ENCODE results near the gene MIXL1.
"Not testable (repeated sequence)": the region's sequence is repeated elsewhere in the genome, so short reads cannot be mapped to it uniquely, and the experiment has no call there.

MIXL1 gene

DNA sequence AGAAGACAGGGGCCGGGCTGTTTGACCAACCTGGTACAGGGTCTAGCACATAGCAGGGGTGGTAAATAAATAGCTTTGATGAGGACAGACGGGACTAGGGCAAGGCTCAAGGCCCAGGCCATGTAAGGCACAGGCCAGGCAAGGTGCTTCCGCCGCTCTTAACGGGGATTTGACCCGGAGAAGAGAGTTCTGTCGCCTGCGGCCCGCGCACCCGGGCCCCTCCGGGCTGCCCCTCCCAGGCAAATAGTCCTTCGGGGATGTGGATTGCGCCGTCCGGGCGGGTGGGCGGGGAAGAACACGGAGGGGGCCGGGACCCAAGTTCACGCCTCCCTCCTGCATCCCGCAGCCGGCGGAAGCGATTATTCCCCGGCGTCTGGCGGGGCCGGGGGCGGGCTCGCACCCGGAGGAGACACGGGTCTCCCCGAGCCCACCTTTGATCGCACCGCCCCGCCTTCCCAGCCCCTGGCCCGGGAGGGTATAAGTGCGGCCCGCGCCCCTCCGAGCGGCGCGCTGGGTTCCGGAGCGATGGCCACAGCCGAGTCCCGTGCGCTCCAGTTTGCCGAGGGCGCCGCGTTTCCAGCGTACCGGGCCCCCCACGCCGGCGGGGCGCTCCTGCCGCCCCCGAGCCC lies at the start of gene MIXL1:
MIXL1 (plus strand) TSS at position 508 of the 629 bp plus-strand sequence; CDS start at position 526, 18 bp downstream.
- DNase-seq: no peak

- no peak for DNase-seq
Measured at GRCh38 chr1:226176870-226177269, 46.6 kb upstream of the MIXL1 start.

GRCh38 chr1:226181996-226182714 lies 41.3 kb upstream of the MIXL1 start:
- no peak for DNase-seq

DNA sequence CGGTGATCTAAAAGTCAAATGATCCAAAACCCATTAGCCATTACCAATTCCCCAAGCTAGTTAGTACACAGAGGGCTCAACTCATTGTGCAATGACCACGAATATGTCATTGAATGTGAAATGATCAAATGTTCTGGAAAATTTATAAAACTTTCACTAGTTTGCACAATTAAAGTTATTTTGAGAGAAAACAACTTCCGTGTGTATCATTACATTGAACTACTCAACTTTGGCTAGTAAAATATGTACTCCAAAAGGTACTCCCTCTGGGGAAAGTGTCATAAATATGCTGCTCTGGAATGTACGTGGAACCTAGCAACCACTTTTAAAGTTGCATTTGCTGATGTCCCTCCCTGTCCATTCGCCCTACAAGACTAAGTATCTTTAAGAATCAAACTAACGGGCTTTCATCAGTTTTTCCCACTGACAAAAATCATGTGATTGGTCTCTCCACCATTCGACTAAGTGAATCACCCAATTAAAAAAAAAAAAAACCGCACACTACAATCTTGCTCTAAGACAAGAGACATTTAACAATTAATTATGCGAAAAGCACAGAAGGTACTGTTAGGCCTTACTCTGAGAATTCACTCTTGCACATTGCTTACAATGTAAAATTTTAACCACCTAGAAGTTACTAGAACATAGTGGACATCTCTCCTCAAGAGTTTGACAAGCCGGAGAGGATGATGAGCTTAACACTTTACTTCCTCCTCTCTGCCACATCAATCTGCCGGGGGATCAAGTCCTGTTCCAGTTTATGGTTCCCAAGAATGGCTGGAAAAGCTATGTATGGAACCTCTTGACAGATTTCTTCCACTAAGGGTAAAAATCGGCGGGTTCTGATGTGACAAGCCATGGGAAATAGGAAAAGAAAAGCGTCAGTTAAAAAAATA lies 38.1 kb upstream of the MIXL1 start:
- no peak for DNase-seq

DNA sequence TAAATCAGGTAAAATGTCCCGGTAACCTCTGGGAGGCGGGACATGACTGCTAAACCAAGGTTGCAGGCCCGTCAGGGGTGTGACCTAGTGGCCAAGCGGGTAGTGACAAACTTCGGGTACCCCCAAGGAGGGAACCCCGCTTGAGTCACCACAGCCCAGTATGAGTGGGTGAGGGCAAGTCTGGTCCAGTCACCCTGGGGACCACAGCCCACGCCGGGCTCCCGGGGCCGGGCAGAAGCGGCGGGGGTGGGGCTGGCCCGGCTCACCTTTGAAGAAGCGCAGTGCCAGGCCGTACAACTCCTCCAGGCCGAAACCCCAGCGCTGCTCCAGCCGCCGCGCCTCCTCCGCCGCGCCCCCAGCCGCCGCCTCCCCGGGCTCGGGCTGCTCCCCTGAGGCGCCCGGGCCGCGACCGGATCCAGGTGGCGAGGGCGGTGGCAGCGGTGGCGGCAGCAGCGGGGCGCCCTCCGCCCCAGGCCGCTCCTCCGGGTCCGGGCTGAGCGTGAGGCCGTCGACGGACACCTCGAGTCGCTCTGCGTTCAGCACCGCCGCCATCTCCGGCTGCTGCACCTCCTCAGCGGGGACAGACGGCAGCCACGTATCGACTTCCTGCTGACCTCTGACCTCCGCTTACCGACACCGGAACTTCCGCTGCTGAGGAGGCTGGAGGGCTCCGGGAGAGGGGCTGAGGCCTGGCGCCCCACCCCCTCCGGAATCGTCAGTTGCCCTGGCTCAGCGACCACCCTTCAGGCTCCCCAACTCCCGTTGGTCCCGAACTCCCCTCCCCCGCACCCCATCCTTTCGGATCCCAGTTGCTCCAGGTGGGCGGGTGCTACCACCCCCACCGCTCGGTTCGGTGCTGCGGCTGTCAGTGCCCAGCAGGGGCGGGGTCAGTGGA lies 37.1 kb upstream of the MIXL1 start, which contains the start of gene ACBD3:
ACBD3 (minus strand) TSS at position 618 of the 895 bp plus-strand sequence; CDS start at position 552, 66 bp downstream.
- peak; percentile 41 for DNase-seq

DNA sequence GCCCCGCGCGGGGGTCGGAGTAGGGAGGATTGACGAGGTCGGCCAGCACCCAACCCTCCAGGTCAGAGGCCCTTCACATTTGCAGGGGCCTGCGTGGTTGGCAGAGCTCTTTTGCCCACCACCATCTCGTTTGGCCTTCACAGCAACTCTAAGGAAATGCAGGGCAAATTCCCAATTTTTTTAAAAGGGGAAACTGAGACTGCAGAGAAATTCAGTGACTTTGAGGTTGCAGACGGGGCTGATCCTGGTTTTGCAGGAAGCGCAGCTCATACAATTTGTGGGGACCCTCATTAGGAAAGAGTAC lies 36.5 kb upstream of the MIXL1 start:
- DNase-seq: no peak

DNA sequence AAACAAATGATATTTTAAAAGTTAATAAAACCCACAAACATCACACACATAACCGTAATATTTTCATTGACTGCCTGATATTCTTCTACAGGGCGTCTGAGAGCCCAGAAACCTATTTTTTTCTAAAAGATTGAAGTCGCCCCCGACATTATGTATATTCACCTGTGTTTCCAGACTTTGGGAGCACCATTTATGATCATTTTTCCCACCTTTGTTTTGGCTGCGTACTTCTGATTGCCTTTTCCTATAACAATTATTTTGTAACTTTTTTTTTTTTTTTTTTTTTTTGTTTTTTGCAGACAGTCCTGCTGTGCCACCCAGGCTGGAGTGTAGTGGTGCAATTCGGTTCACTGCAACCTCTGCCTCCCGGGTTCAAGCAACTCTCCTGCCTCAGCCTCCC lies 36.1 kb upstream of the MIXL1 start:
- no peak for DNase-seq

DNA sequence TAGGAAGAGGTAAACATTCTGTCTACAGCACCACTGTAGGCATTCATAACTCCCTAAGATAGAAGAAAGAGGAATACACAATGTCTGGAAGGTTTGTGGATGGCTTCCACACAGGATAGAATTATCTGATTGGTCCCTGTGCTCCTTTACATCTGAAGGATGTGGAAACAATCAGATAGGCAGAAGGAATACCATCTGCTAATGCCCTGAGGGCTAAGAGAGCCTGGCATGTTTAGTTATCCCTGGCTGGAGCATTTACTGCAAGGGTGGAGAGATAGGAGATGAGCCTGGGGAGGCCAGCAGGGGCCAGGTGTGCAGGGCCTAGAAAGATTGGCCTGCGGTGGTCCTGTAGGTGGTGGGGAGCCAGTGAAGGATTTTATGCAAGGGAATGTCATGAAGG lies 28.3 kb upstream of the MIXL1 start:
- DNase-seq: no peak

DNA sequence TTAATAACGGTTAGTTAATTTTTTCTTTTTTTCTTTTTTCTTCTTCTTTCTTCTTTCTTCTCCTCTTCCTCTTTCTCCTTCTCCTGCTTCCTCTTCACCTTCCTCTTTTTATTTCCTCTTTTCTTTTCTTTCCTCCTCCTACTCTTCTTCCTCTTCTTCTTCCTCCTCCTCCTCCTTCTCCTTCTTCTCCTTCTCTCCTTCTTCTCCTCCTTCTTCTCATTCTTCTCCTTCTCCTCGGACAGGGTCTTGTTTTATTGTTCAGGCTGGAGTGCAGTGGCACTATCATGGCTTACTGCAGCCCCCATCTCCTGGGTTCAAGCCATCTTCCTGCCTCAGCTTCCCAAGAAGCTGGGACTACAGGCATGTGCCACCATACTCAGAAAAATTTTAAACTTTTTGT lies 23.5 kb upstream of the MIXL1 start:
- no peak for DNase-seq

DNA sequence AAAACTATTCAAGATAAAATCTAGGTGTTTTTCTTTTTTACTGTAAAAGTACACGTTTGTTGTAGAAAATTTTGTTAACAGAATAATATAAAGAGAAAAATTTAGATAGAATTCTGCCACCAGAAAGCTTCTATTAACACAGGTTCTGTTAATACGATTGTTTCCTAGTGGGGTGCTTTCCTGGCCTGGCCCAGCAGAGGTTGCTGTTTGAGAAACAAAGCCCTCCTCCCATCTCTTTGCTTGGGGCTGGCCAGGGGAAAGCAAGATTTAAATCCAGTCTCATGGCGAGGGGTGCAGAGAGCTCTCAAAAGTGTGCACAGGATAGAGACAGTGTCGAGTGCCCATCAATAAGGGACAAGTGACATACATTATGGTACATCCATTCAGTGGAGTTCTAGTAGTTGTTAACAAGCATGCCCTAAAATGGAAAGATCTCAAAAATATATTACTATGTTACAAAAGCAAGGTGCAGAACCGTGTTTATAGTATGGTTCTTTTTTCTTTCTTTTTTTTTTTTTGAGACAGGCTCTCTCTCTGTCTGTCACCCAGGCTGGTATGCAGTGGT lies 22.4 kb upstream of the MIXL1 start:
- no peak for DNase-seq

- DNase-seq: no peak
Measured at GRCh38 chr1:226202246-226202645, 21.2 kb upstream of the MIXL1 start.

GRCh38 chr1:226202666-226203065 lies 20.8 kb upstream of the MIXL1 start:
- not testable (repeated sequence) for DNase-seq

- DNase-seq: no peak
Measured at GRCh38 chr1:226203240-226203639, 20.2 kb upstream of the MIXL1 start.

- no peak for DNase-seq
Measured at GRCh38 chr1:226203655-226204054, 19.8 kb upstream of the MIXL1 start.

- DNase-seq: no peak
Measured at GRCh38 chr1:226204198-226204597, 19.3 kb upstream of the MIXL1 start.

DNA sequence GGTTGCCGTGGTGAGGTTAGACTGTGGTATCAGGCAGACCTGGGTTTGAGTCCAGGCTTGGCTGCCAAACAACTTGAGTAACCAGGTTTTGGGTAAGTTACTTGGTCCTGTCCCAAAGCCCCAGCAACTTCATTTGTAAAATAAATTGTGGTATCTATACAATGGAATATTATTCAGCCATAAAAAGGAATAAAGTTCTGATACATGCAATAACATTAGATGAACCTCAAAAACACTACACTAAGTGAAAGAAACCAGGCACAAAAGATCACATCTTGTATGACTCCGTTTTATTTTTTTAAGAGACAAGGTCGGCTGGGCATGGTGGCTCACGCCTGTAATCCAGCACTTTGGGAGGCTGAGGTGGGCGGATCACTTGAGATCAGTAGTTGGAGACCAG lies 16.4 kb upstream of the MIXL1 start:
- DNase-seq: no peak

DNA sequence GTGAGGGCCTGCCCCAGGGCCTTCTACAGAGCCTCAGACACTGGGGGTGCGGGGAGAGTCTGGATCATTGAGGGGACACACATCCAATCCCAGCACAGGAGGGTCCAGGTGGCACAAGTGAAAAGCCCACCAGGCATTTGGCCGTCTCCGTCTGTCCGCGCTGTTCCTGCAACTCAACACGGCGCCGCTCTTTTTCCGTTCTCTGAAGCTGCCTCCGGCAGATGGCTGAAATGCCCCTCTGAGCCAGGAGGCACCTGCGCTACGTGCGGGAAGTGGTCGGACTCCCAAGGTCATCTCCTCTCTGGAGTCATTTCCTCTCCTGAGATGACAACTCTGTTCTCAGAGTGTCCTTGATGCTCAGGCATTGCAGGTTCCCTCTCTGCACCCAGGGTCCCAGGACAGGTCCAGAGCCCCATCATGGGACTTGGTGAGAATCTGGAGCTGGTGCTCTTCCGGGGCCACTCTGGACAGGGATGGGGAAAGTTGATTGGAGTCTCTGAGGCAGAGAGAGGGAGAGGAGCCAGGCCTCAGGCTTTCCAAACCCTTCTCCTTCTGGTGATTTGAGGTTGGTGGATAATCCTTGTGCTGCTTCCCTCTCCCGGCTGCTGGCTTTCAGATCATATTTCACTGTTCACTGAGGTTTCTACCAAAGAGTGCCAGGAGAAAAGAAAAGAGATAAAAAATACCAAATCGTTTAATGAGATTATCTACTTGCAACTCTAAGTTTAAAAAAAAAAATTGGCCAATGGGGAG lies 14.0 kb upstream of the MIXL1 start:
- DNase-seq: no peak

DNA sequence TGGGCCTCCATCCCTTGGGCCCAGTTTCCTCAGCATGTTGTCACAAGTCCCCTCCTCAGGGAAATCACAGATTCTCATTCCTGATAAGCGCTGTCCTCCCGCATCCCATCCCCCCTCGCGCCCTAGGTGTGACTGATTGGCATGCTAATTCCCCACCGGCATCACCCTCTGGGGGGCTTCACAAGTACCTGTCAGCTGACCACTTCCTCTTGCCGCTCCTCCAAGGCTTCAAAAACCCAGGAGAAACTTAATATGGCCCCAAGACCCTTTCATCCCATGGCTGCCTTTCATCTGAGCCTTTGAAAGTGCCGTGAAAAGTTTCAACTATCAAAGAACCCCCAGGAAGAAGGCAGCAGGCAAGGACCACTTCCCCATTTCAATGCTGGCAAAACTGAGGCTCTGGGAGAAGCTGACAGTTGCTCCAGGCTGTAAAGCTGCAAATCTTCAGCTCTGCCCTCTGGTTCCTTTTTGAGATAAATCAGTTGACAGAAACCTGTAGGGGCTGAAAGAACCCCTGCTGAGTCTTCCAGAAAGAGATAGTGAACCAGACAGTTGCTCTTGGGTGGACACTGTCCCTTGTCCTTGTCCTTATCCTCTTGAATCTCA lies 12.8 kb upstream of the MIXL1 start:
- DNase-seq: no peak

GRCh38 chr1:226211181-226211821 lies 12.2 kb upstream of the MIXL1 start:
- DNase-seq: no peak

DNA sequence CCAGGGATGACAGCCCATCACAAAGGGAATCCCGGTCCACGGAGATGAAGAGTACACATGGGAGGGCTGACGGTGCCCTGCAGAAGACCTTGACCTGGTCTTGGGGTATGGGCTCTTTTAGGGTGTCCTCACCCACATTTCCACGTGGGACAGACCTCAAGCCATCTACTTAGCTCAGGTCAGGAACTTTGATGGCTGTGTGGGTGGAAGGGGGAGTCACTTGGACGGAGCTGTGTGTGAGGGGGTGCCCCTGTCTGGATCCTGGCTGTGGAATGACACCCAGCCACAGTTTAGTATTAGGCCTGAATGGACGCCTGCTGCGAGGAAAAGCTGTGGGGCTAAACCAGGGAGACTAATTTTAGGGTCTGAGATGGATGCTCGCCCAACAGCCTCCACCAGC lies 10.9 kb upstream of the MIXL1 start:
- no peak for DNase-seq

DNA sequence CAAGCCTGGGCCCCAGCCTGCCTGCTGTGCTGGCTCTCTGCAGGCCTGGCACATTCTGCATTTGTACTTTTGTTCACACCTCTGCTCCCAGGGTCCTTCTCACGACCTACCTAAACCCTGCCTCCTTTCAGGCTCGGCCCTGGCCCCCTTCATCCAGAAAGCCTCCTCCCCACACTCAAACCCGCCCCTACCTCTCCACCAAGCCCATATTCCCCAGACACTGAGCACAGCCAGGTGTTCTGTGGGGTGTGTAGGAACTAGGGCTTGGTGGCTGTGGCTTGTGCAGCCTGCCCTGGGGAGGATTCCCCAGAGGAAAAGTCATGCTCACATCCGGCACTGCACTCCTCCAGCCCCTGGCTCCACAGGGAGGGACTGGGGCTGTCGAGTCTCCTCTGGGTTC lies 8.2 kb upstream of the MIXL1 start:
- no peak for DNase-seq
